ENCODE results near the gene RPL7A.
"Not testable (repeated sequence)": the region's sequence is repeated elsewhere in the genome, so short reads cannot be mapped to it uniquely, and the experiment has no call there.

The RPL7A gene

GRCh38 chr9:133370685-133371084 lies 22.7 kb downstream of the RPL7A start:
- peak; percentile 42 for DNase-seq

- peak; percentile 84 for DNase-seq
These were observed 23.3 kb downstream of the RPL7A start for GRCh38 chr9:133371261-133371711.

GRCh38 chr9:133372144-133372543 lies 24.1 kb downstream of the RPL7A start:
- no peak for DNase-seq

- no peak for DNase-seq
These were observed 26.6 kb downstream of the RPL7A start for GRCh38 chr9:133374612-133375115.

- peak; percentile 22 for DNase-seq
These were observed 27.2 kb downstream of the RPL7A start for GRCh38 chr9:133375116-133375723.

GRCh38 chr9:133375724-133376654 lies 28.0 kb downstream of the RPL7A start, which contains the start of the genes STKLD1 and SURF4:
STKLD1 (plus strand) TSS chr9:133376366; CDS start chr9:133376474, 108 bp downstream.
SURF4 (minus strand) TSS chr9:133376060; CDS start chr9:133375969, 91 bp downstream.
- peak; percentile 96 for DNase-seq

- not testable (repeated sequence) for DNase-seq
These were observed 29.3 kb downstream of the RPL7A start for GRCh38 chr9:133377280-133377679.

- DNase-seq: no peak
These were observed 29.8 kb downstream of the RPL7A start for GRCh38 chr9:133377721-133378216.

GRCh38 chr9:133378408-133378962 lies 30.5 kb downstream of the RPL7A start:
- DNase-seq: no peak

GRCh38 chr9:133379153-133380086 lies 31.4 kb downstream of the RPL7A start:
- DNase-seq: no peak

GRCh38 chr9:133380734-133381133 lies 32.7 kb downstream of the RPL7A start:
- no peak for DNase-seq

- no peak for DNase-seq
These were observed 34.6 kb downstream of the RPL7A start for GRCh38 chr9:133382507-133383141.

- DNase-seq: no peak
These were observed 35.4 kb downstream of the RPL7A start for GRCh38 chr9:133383438-133383837.

GRCh38 chr9:133384736-133385321 lies 36.8 kb downstream of the RPL7A start:
- DNase-seq: no peak

GRCh38 chr9:133385452-133385851 lies 37.4 kb downstream of the RPL7A start:
- DNase-seq: no peak

- DNase-seq: no peak
These were observed 38.3 kb downstream of the RPL7A start for GRCh38 chr9:133386338-133386737.

- DNase-seq: no peak
These were observed 39.7 kb downstream of the RPL7A start for GRCh38 chr9:133387680-133388079.

GRCh38 chr9:133389025-133389557 lies 41.1 kb downstream of the RPL7A start:
- no peak for DNase-seq

- no peak for DNase-seq
These were observed 41.5 kb downstream of the RPL7A start for GRCh38 chr9:133389562-133389961.

- no peak for DNase-seq
These were observed 42.7 kb downstream of the RPL7A start for GRCh38 chr9:133390713-133391112.

GRCh38 chr9:133391449-133391848 lies 43.4 kb downstream of the RPL7A start:
- not testable (repeated sequence) for DNase-seq

Data from activated naive CD4-positive, alpha-beta T cell treated with Interleukin-2 at 50 U/mL for 16 hours (primary cell).